Ascending aorta (tissue), 2 donors: ENCODE results near the gene HBA2. TPM values are rescaled to one million over a fixed set of nuclear protein-coding genes. Genes with fewer than 3 reads are reported as not detected.

ENCODE experiments used
- DNase-seq, 2 donors: peaks; one replicate each; pipeline ENCODE4 v3.0.0-alpha.2; 2019; ENCODE audit warnings: low spot score in 2 of 2
- H3K27ac ChIP-seq, 2 donors: fragments of 200-600 bp; sonication (generic); one replicate each; pipeline ENCODE4 v1.5.1; 2016 to 2017; ENCODE audit warnings: mild to moderate bottlenecking in 1 of 2
- H3K27me3 ChIP-seq: fragments of 200-600 bp; sonication (generic); one replicate; pipeline ENCODE4 v1.5.1; 2017
- H3K36me3 ChIP-seq, 2 donors: fragments of 200-600 bp; sonication (generic); one replicate each; pipeline ENCODE4 v1.5.1; 2016
- H3K4me1 ChIP-seq, 2 donors: fragments of 200-600 bp; sonication (generic); one replicate each; pipeline ENCODE4 v1.5.1; 2016 to 2017; ENCODE audit warnings: mild to moderate bottlenecking in 1 of 2
- H3K4me3 ChIP-seq, 2 donors: fragments of 200-600 bp; sonication (generic); one replicate each; pipeline ENCODE4 v1.5.1; 2016 to 2017; ENCODE audit warnings: mild to moderate bottlenecking in 1 of 2
- H3K9me3 ChIP-seq, 2 donors: fragments of 200-600 bp; sonication (generic); one replicate each; pipeline ENCODE4 v1.5.1; 2016
- intact Hi-C: fragments of 100-400 bp; cut with DNase I; formaldehyde crosslinking; loops from one replicate; pipeline ENCODE4 v1.15.1; 2023
- total RNA-seq: library from RNA; depleted of rRNA; stranded (reverse); fragments of >200 nt; gene quantifications from one replicate; pipeline ENCODE4 v1.1.0, GENCODE V29; 2016
- TF ChIP-seq, protein P1 (sequence below), 3 experiments: fragments of 200-600 bp in 2 of 3; fragments of 450-650 bp in 1 of 3; sonication (generic) in 2 of 3; IDR thresholded peaks; one replicate each; pipeline ENCODE4 v1.5.1; 2016 to 2019; ENCODE audit warnings: antibody characterized with exemption in 3 of 3, mild to moderate bottlenecking in 1 of 3, moderate library complexity in 1 of 3

Gene HBA2
- total RNA-seq, 1 donor from 2014 or later = 4,439 TPM

- Histone ChIP-seq H3K9me3 (no peaks in the 10 kb centered on the region), H3K27ac (no peak overlapping the region), H3K4me1 (peaks cover 9 to 10% of the 10 kb centered on the region in 2 donors), H3K4me3 (peak overlapping the region in 1 of 2 donors; percentile 49), H3K36me3 (no peaks in the 10 kb centered on the region), H3K27me3 (peaks cover 9% of the 10 kb centered on the region)
- intact Hi-C loops = no loop called here
- DNase-seq = no peak
- TF ChIP-seq, protein P1, sequence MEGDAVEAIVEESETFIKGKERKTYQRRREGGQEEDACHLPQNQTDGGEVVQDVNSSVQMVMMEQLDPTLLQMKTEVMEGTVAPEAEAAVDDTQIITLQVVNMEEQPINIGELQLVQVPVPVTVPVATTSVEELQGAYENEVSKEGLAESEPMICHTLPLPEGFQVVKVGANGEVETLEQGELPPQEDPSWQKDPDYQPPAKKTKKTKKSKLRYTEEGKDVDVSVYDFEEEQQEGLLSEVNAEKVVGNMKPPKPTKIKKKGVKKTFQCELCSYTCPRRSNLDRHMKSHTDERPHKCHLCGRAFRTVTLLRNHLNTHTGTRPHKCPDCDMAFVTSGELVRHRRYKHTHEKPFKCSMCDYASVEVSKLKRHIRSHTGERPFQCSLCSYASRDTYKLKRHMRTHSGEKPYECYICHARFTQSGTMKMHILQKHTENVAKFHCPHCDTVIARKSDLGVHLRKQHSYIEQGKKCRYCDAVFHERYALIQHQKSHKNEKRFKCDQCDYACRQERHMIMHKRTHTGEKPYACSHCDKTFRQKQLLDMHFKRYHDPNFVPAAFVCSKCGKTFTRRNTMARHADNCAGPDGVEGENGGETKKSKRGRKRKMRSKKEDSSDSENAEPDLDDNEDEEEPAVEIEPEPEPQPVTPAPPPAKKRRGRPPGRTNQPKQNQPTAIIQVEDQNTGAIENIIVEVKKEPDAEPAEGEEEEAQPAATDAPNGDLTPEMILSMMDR (IDR thresholded peaks at IDR 0.05) = no peak
These were observed 6.8 kb downstream of the HBA2 start for GRCh38 chr16:179211-180092.

DNA sequence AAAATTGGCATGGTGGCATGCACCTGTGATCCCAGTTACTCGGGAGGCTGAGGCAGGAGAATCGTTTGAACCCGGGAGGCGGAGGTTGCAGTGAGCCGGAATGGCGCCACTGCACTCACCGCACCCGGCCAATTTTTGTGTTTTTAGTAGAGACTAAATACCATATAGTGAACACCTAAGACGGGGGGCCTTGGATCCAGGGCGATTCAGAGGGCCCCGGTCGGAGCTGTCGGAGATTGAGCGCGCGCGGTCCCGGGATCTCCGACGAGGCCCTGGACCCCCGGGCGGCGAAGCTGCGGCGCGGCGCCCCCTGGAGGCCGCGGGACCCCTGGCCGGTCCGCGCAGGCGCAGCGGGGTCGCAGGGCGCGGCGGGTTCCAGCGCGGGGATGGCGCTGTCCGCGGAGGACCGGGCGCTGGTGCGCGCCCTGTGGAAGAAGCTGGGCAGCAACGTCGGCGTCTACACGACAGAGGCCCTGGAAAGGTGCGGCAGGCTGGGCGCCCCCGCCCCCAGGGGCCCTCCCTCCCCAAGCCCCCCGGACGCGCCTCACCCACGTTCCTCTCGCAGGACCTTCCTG is 7.5 kb downstream of the HBA2 start, which contains the start of gene HBQ1:
HBQ1 (plus strand) TSS at position 359 of the 575 bp plus-strand sequence; CDS start at position 387, 28 bp downstream.
- Histone ChIP-seq H3K9me3 (no peaks in the 10 kb centered on the region), H3K36me3 (no peaks in the 10 kb centered on the region), H3K4me1 (peaks cover 9 to 10% of the 10 kb centered on the region in 2 donors), H3K27me3 (peaks cover 9% of the 10 kb centered on the region), H3K27ac (no peak within 1 kb of the TSS), H3K4me3 (peak within 1 kb of the TSS; percentile 46 to 49)
- no peak for DNase-seq
- intact Hi-C loops = no loop called here
- TF ChIP-seq, protein P1 (IDR thresholded peaks at IDR 0.05) = peak in 2 of 3 experiments; percentile 3 to 14

- H3K36me3 ChIP-seq = no peaks in the 10 kb centered on the region
- no peak overlapping the region for H3K27ac ChIP-seq
- H3K9me3 ChIP-seq = no peaks in the 10 kb centered on the region
- H3K27me3 ChIP-seq = peaks cover 9% of the 10 kb centered on the region
- TF ChIP-seq, protein P1 (IDR thresholded peaks at IDR 0.05) = no peak
- peaks cover 9 to 10% of the 10 kb centered on the region in 2 donors for H3K4me1 ChIP-seq
- intact Hi-C loops = loop anchor here (1.0 kb wide), 1 partner anchor 74 kb away; no protein-coding TSS in a partner anchor
- DNase-seq = peak in 1 of 2 donors; percentile 82
- peak overlapping the region; percentile 46 to 49 for H3K4me3 ChIP-seq
These were observed 8.2 kb downstream of the HBA2 start for GRCh38 chr16:180681-181564.

DNA sequence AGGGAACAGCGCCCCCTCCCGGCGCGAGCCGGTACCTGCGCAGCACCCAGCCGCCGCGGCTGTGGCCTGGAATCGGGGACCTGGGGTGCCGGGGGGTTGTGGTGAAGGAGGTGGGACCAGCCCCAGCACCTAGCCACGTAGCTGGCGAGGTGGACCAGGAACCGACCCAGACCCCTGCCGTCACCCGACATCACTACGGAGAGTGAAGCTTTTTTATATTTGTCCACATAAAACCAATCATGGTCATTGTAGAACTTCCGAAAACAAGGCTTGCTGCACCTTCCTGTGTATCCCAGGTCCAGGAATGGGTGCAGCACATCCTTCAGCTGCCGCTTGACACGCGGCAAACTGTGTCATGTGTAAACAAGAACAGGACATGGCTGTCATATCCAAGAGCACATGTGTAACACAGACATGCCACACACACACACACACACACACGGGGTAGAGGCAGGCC is 8.9 kb downstream of the HBA2 start:
- H3K4me3 ChIP-seq = peak overlapping the region; percentile 46 to 49
- H3K4me1 ChIP-seq = peaks cover 9 to 10% of the 10 kb centered on the region in 2 donors
- H3K27ac ChIP-seq = no peak overlapping the region
- TF ChIP-seq, protein P1 (IDR thresholded peaks at IDR 0.05) = peak; percentile 90 to 97 (median 95)
- peaks cover 9% of the 10 kb centered on the region for H3K27me3 ChIP-seq
- no peak for DNase-seq
- H3K9me3 ChIP-seq = no peaks in the 10 kb centered on the region
- H3K36me3 ChIP-seq = no peaks in the 10 kb centered on the region
- intact Hi-C loops = loop anchor here (1.0 kb wide), 1 partner anchor 74 kb away; no protein-coding TSS in a partner anchor

DNA sequence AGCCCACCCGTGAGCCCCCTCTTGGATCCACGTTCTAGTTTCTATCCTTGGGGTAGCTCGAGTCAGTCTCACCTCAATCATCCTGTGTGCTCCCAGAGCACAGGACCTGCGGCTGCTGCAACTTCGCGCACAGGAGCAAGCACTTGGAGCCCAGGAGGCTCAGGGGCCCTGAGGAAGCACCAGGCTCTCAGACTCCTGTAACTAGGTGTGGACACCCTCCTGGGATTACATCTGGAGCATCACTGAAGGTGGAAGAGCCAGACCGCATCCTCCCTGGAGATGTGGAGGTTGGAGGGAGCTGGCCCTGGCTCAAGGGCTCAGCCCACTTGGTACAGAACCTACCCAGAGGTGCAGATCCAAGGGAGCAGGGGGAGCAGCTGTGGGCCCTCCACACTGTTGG is 10.3 kb downstream of the HBA2 start:
- no peaks in the 10 kb centered on the region for H3K27me3 ChIP-seq
- H3K4me3 ChIP-seq = no peak overlapping the region
- TF ChIP-seq, protein P1 (IDR thresholded peaks at IDR 0.05) = no peak
- intact Hi-C loops = no loop called here
- peaks cover 9 to 10% of the 10 kb centered on the region in 2 donors for H3K4me1 ChIP-seq
- H3K27ac ChIP-seq = no peak overlapping the region
- peaks cover 9% of the 10 kb centered on the region in 2 donors for H3K36me3 ChIP-seq
- no peak for DNase-seq
- H3K9me3 ChIP-seq = no peaks in the 10 kb centered on the region
